Activated CD8-positive, alpha-beta T cell treated with anti-CD3 and anti-CD28 coated beads for 36 hours (primary cell): ENCODE measurements around the gene SRD5A1. TPM values are rescaled to one million over a fixed set of nuclear protein-coding genes. Genes with fewer than 3 reads are reported as not detected.

Source experiments
- ATAC-seq: fragments of 200-7000 bp; cut with Tn5 transposase; one replicate; pipeline ENCODE4 v1.10.0; 2021; ENCODE audit warnings: mild to moderate bottlenecking, moderate library complexity
- CTCF ChIA-PET: fragments of 350-600 bp; sonication (Branson Sonifier 250); formaldehyde crosslinking; loops from one replicate; lab custom pipeline; 2021; ENCODE audit warnings: antibody characterized with exemption; lab: Charles Lee
- POLR2A ChIA-PET: fragments of 350-600 bp; sonication (Branson Sonifier 250); formaldehyde crosslinking; loops from one replicate; lab custom pipeline; 2021; ENCODE audit warnings: antibody characterized with exemption; lab: Charles Lee
- DNase-seq: peaks from one replicate; pipeline ENCODE4 v3.0.0-alpha.2; 2020
- H3K27ac Mint-ChIP-seq: one replicate; pipeline ENCODE4 v1.8.0; 2021; ENCODE audit warnings: mild to moderate bottlenecking, mixed read lengths
- H3K27me3 Mint-ChIP-seq: one replicate; pipeline ENCODE4 v1.8.0; 2021; ENCODE audit warnings: mixed read lengths
- H3K36me3 Mint-ChIP-seq: one replicate; pipeline ENCODE4 v1.8.0; 2021; ENCODE audit warnings: low read depth, mixed read lengths
- H3K4me1 Mint-ChIP-seq: one replicate; pipeline ENCODE4 v1.8.0; 2021; ENCODE audit warnings: low read depth, mixed read lengths
- H3K4me3 Mint-ChIP-seq: one replicate; pipeline ENCODE4 v1.8.0; 2021; ENCODE audit warnings: mild to moderate bottlenecking, moderate library complexity, mixed read lengths
- H3K9me3 Mint-ChIP-seq: one replicate; pipeline ENCODE4 v1.8.0; 2021; ENCODE audit warnings: mixed read lengths
- intact Hi-C: fragments of 100-400 bp; cut with micrococcal nuclease; formaldehyde crosslinking; loops from one replicate; pipeline ENCODE4 v1.10.0; 2022
- total RNA-seq, 2 experiments: library from RNA; stranded (reverse); gene quantifications; one replicate each; pipeline ENCODE4 v1.2.3, GENCODE V29; 2021
- TF ChIP-seq, protein P1 (sequence below): fragments of 200-600 bp; IDR thresholded peaks from one replicate; pipeline ENCODE4 v1.8.0; 2022; ENCODE audit warnings: antibody characterized with exemption, mild to moderate bottlenecking

Gene SRD5A1
- total RNA-seq, 2 experiments from 2014 or later = 10.6 to 12.4 TPM

DNA sequence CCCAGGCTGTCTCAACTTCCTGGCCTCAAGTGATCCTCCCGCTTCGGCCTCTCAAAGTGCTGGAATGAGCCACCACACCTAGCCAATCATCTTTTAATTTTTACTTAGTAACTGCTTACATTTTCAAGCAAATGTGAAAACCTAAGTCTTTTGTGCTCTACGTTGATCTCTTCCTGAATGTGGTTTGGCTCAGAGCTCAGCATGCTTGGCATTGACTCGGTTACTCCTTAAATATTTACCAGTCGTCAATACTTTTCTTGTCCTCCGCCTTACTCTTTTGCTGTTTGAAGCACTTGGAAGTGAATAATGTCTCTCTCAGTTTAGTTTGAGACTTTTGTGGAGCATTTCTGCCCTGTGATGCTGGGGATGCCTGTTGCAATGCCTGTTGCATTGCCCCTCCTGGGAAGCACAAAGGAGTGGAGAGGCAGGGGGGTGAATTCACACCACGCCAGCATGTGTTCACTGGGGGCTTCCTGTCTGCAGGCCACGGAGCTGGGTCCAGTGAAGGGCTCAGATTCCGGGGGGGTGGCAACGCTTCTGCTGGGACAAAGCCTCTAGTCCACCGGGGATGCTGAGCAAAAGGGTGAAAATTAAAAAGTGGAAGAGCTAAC, 66.9 kb downstream of the SRD5A1 start:
- DNase-seq (no peak), ATAC-seq (no peak)
- H3K27ac Mint-ChIP-seq = no peak overlapping the region
- ChIA-PET CTCF (no interaction called here), POLR2A (interaction anchor here (0.7 kb wide), 1 partner anchor 20 kb away, joined by 3 read pairs; no protein-coding TSS in a partner anchor)
- H3K9me3 Mint-ChIP-seq = peaks cover 2% of the 10 kb centered on the region
- peaks cover 32% of the 10 kb centered on the region for H3K27me3 Mint-ChIP-seq
- no peaks in the 10 kb centered on the region for H3K36me3 Mint-ChIP-seq
- intact Hi-C loops = no loop called here
- no peak overlapping the region for H3K4me3 Mint-ChIP-seq
- TF ChIP-seq, protein P1, sequence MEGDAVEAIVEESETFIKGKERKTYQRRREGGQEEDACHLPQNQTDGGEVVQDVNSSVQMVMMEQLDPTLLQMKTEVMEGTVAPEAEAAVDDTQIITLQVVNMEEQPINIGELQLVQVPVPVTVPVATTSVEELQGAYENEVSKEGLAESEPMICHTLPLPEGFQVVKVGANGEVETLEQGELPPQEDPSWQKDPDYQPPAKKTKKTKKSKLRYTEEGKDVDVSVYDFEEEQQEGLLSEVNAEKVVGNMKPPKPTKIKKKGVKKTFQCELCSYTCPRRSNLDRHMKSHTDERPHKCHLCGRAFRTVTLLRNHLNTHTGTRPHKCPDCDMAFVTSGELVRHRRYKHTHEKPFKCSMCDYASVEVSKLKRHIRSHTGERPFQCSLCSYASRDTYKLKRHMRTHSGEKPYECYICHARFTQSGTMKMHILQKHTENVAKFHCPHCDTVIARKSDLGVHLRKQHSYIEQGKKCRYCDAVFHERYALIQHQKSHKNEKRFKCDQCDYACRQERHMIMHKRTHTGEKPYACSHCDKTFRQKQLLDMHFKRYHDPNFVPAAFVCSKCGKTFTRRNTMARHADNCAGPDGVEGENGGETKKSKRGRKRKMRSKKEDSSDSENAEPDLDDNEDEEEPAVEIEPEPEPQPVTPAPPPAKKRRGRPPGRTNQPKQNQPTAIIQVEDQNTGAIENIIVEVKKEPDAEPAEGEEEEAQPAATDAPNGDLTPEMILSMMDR = no peak
- H3K4me1 Mint-ChIP-seq = peaks cover 4% of the 10 kb centered on the region

- intact Hi-C loops = no loop called here
- ChIA-PET CTCF (no interaction called here), POLR2A (interaction anchor here (0.7 kb wide), 1 partner anchor 21 kb away, joined by 3 read pairs; no protein-coding TSS in a partner anchor)
- no peaks in the 10 kb centered on the region for H3K9me3 Mint-ChIP-seq
- TF ChIP-seq, protein P1 = no peak
- no peak overlapping the region for H3K4me3 Mint-ChIP-seq
- no peak for DNase-seq
- no peaks in the 10 kb centered on the region for H3K36me3 Mint-ChIP-seq
- H3K4me1 Mint-ChIP-seq = peaks cover 11% of the 10 kb centered on the region
- H3K27me3 Mint-ChIP-seq = peaks cover 32% of the 10 kb centered on the region
- no peak for ATAC-seq
- no peak overlapping the region for H3K27ac Mint-ChIP-seq
Measured at GRCh38 chr5:6700685-6701355, 67.6 kb downstream of the SRD5A1 start.

DNA sequence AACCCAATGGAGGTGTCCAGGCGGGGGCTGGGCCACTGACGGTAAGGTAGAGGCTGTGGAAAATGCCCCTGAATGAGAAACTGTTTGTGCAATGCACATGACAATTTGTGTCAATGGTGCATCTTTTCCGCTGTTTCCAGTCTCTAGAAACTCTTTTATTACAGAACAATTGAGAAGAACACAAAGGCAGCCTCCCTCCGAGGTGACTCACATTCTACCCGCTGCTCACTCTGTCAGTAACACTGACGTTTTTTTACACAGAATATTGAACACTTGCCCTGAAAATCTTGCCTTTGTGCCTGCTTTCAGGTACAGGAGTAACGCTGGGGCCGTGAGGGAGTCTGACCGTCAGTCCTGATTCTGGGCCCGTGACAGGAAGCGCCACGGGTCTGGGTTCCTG, 68.3 kb downstream of the SRD5A1 start:
- no peak overlapping the region for H3K27ac Mint-ChIP-seq
- intact Hi-C loops = no loop called here
- H3K27me3 Mint-ChIP-seq = peaks cover 27% of the 10 kb centered on the region
- no peak for ATAC-seq
- TF ChIP-seq, protein P1 = no peak
- CTCF ChIA-PET = no interaction called here
- H3K9me3 Mint-ChIP-seq = no peaks in the 10 kb centered on the region
- DNase-seq = no peak
- peaks cover 11% of the 10 kb centered on the region for H3K4me1 Mint-ChIP-seq
- H3K4me3 Mint-ChIP-seq = no peak overlapping the region
- H3K36me3 Mint-ChIP-seq = no peaks in the 10 kb centered on the region
- POLR2A ChIA-PET = no interaction called here

DNA sequence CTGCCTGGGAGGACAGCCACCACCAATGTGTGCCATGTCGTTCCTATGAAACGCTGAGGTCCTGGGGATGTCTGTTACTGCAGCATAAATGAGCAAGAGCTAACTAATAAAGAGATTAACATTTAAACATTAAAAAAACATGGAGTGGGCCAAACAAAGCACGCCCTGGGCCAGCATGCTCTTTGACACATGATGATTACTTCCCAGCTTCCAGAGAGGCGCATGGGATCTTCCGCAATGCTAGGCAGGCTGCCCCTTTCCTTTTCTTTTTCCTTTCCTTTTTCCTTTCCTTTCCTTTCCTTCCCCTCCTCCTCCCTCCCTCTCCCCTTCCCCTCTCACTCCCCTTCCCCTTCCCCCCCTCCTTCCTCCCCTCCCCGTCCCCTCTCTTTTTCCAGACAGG, 69.4 kb downstream of the SRD5A1 start:
- ChIA-PET POLR2A (no interaction called here), CTCF (no interaction called here)
- Mint-ChIP-seq H3K27me3 (peaks cover 17% of the 10 kb centered on the region), H3K4me3 (no peak overlapping the region), H3K36me3 (no peaks in the 10 kb centered on the region), H3K27ac (no peak overlapping the region), H3K4me1 (peaks cover 11% of the 10 kb centered on the region), H3K9me3 (no peaks in the 10 kb centered on the region)
- TF ChIP-seq, protein P1 = no peak
- no peak for ATAC-seq
- DNase-seq = no peak
- intact Hi-C loops = no loop called here

DNA sequence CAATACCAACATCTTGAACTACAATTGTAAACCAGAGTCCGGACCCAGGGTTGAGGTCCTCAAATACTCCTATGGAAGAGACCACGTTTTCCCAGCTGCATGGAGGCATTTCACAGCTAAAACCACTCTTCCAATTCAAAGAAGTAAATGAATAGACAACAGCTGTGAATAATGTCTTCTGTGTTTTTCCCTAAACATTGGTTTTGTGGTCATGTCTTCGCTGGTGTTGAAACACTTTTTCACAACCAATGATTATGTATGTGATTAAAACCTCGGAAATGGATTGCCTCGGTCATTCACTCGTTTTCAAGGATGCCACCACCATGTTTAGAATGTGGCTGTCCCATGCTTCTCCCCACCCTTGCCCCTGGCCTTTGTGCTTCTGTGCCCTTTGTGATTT, 70.6 kb downstream of the SRD5A1 start:
- no peaks in the 10 kb centered on the region for H3K36me3 Mint-ChIP-seq
- no peak overlapping the region for H3K27ac Mint-ChIP-seq
- intact Hi-C loops = no loop called here
- ATAC-seq (no peak), DNase-seq (no peak)
- TF ChIP-seq, protein P1 = no peak
- POLR2A ChIA-PET = no interaction called here
- peaks cover 11% of the 10 kb centered on the region for H3K27me3 Mint-ChIP-seq
- CTCF ChIA-PET = no interaction called here
- H3K4me1 Mint-ChIP-seq = peaks cover 11% of the 10 kb centered on the region
- H3K9me3 Mint-ChIP-seq = no peaks in the 10 kb centered on the region
- no peak overlapping the region for H3K4me3 Mint-ChIP-seq
